MM.1S (cell line): ENCODE measurements around the gene POPDC3.

ENCODE experiments used
- CTCF ChIP-seq: fragments of 300-600 bp; sonication (generic); IDR thresholded peaks from 2 replicates; pipeline ENCODE4 v1.5.1; 2016; ENCODE audit warnings: antibody characterized with exemption, low read length, mixed read lengths
- EZH2 ChIP-seq: fragments of 300-600 bp; sonication (generic); optimal IDR thresholded peaks from 2 replicates; pipeline ENCODE3; 2017; ENCODE audit warnings: low read depth, mild to moderate bottlenecking, antibody characterized with exemption, low read length, mixed read lengths
- EZH2phosphoT487 ChIP-seq: fragments of 300-600 bp; sonication (generic); IDR thresholded peaks from 2 replicates; pipeline ENCODE4 v1.6.1; 2018; ENCODE audit warnings: antibody characterized with exemption, low read length

GRCh38 chr6:105153676-105154075 lies 26.1 kb downstream of the POPDC3 start:
- TF ChIP-seq EZH2phosphoT487 (no peak), CTCF (no peak), EZH2 (no peak)
